Psoas muscle (tissue), 8 donors: ENCODE measurements around the gene TPP2. TPM values are rescaled to one million over a fixed set of nuclear protein-coding genes. Genes with fewer than 3 reads are reported as not detected.
A peak's percentile ranks its signal among the peaks of the same experiment; 100 is the strongest.

ENCODE experiments used
- ATAC-seq, 4 donors: fragments of 200-7000 bp; cut with Tn5 transposase; one replicate each; pipeline ENCODE4 v1.9.1; 2020; ENCODE audit warnings: moderate library complexity in 3 of 4, mild to moderate bottlenecking in 2 of 4
- DNase-seq, 2 donors: peaks; one replicate each; pipeline ENCODE4 v3.0.0-alpha.2; 2020
- H3K27ac ChIP-seq: fragments of 200-600 bp; one replicate; pipeline ENCODE4 v1.8.0; 2022
- H3K27me3 ChIP-seq, 3 donors: fragments of 200-600 bp in 1 of 3; one replicate each; pipeline versions ENCODE4 v1.6.1 to v1.8.0; 2013 to 2022; ENCODE audit warnings: low read length in 2 of 3, mild to moderate bottlenecking in 2 of 3, moderate library complexity in 1 of 3; ENCODE audit not compliant: insufficient read depth in 3 of 3
- H3K36me3 ChIP-seq, 2 donors: fragments of 200-600 bp in 1 of 2; one replicate each; pipeline versions ENCODE4 v1.6.1 to v1.8.0; 2013 to 2022; ENCODE audit warnings: low read depth in 1 of 2, mild to moderate bottlenecking in 1 of 2, moderate library complexity in 1 of 2; ENCODE audit not compliant: insufficient read depth in 1 of 2
- H3K4me1 ChIP-seq: fragments of 200-600 bp; one replicate; pipeline ENCODE4 v1.8.0; 2022
- H3K4me3 ChIP-seq: fragments of 200-600 bp; one replicate; pipeline ENCODE4 v1.8.0; 2022; ENCODE audit warnings: mild to moderate bottlenecking
- H3K9me3 ChIP-seq: fragments of 200-600 bp; one replicate; pipeline ENCODE4 v1.8.0; 2022
- CTCF ChIP-seq: fragments of 200-600 bp; IDR thresholded peaks from one replicate; pipeline ENCODE4 v1.8.0; 2022; ENCODE audit warnings: antibody characterized with exemption
- WGBS, 3 donors: extraction: QIAGEN DNeasy Blood & Tissue Kit; methylation state at CpG; one replicate each; pipeline versions ENCODE4 v1.1.6 to v1.1.7; 2013; 5-methylcytosine and 5-hydroxymethylcytosine counted together
- intact Hi-C, 2 donors: fragments of 100-400 bp; cut with DNase I; formaldehyde crosslinking; loops; one replicate each; pipeline versions ENCODE4 v1.11.0 to v1.14.2; 2022
- polyA plus RNA-seq, 3 donors: library from polyadenylated mRNA; stranded (reverse); fragments of 200-250 nt; gene quantifications; one replicate each; pipeline ENCODE4 v1.2.3, GENCODE V29; 2013
- total RNA-seq, 4 donors: library from RNA; stranded (reverse); fragmentation: NEBNext Ultra II Directional in 2 of 4; extraction: Animal tissue kit (Norgen Biotek cat#: 25700) in 2 of 4; gene quantifications; one replicate each; pipeline versions ENCODE4 v1.2.1 to v1.2.4, GENCODE V29; 2021 to 2023
- donor health status: healthy with polysubstance abuse.
- donor health status: DM: no; HTN: no; CAD: no; lungs with moderate emphysema.
- donor health status: Bipolar disorder and iron deficiency.
- donor health status: healthy.
- donor health status: DM: yes; HTN: yes; CAD: no.
- donor health status: DM: no; HTN: no; CAD: no.
- donor health status: DM: no; HTN: no; CAD: no.
- donor health status: DM: yes; HTN: yes; CAD: no.

The TPP2 gene
- total and polyA plus RNA-seq, 7 donors, result 22.1 to 45.6 (median 40.3) TPM

DNA sequence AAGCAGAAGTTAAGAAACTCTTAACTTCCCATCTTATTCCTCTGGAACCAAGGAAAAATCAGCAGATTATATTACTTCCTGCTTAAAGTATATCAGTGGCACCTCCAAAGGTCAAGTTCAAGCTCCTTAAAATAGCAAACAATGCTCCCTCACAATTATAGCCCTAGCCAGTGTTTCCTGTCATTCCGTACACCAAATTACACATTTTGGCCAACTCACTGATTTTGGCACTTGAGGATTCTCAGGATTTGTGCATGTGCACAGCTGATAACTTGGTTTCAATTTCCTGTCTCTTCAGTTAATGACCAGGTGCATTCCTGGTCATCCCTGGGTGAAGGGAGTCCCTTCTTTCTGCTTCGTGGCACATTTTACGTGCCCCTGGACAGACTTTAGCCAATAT, 42.0 kb downstream of the TPP2 start:
- DNase-seq (no peak), ATAC-seq (no peak)
- Histone ChIP-seq H3K27ac (no peak overlapping the region), H3K4me3 (no peak overlapping the region), H3K9me3 (no peaks in the 10 kb centered on the region), H3K36me3 (peaks cover 10 to 92% of the 10 kb centered on the region in 2 donors), H3K4me1 (peaks cover 17% of the 10 kb centered on the region), H3K27me3 (no peaks in the 10 kb centered on the region)
- intact Hi-C loops, result no loop called here
- WGBS, 3 donors, result 64 to 68% (median 67%) methylated on average over 3 of the region's 3 CpGs
- TF ChIP-seq CTCF, result no peak

- WGBS, 3 donors, result 38 to 74% (median 52%) methylated on average over 4 of the region's 4 CpGs
- Histone ChIP-seq H3K9me3 (no peaks in the 10 kb centered on the region), H3K4me3 (no peak overlapping the region), H3K4me1 (peaks cover 17% of the 10 kb centered on the region), H3K27ac (peak overlapping the region; percentile 38), H3K27me3 (no peaks in the 10 kb centered on the region), H3K36me3 (peaks cover 0 to 92% of the 10 kb centered on the region in 2 donors)
- ATAC-seq (peak in 2 of 4 donors; percentile 51 to 53), DNase-seq (no peak)
- TF ChIP-seq CTCF, result no peak
- intact Hi-C loops, result no loop called here
Observed at GRCh38 chr13:102642029-102642428, 45.2 kb downstream of the TPP2 start.

- intact Hi-C loops, result no loop called here
- Histone ChIP-seq H3K4me1 (peaks cover 17% of the 10 kb centered on the region), H3K27me3 (no peaks in the 10 kb centered on the region), H3K4me3 (no peak overlapping the region), H3K36me3 (peaks cover 2 to 92% of the 10 kb centered on the region in 2 donors), H3K9me3 (no peaks in the 10 kb centered on the region), H3K27ac (peak overlapping the region; percentile 38)
- ATAC-seq, result peak; percentile 74 to 94 (median 87)
- no peak for TF ChIP-seq CTCF
- peak; percentile 47 to 87 for DNase-seq
- WGBS, 3 donors, result 27 to 43% (median 32%) methylated on average over 6 of the region's 6 CpGs
Observed at GRCh38 chr13:102642475-102642874, 45.7 kb downstream of the TPP2 start.

- no peak overlapping the region for H3K27ac ChIP-seq
- H3K9me3 ChIP-seq, result no peaks in the 10 kb centered on the region
- DNase-seq (no peak), ATAC-seq (no peak)
- peaks cover 17% of the 10 kb centered on the region for H3K4me1 ChIP-seq
- no peaks in the 10 kb centered on the region for H3K27me3 ChIP-seq
- intact Hi-C loops, result no loop called here
- H3K4me3 ChIP-seq, result no peak overlapping the region
- H3K36me3 ChIP-seq, result peaks cover 3 to 89% of the 10 kb centered on the region in 2 donors
- no peak for TF ChIP-seq CTCF
- WGBS, 3 donors, result 96 to 98% (median 96%) methylated on average over 1 of the region's 1 CpG
Observed at GRCh38 chr13:102643656-102644055, 46.9 kb downstream of the TPP2 start.

GRCh38 chr13:102645701-102646100, 48.9 kb downstream of the TPP2 start:
- Histone ChIP-seq H3K27me3 (no peaks in the 10 kb centered on the region), H3K4me1 (peaks cover 17% of the 10 kb centered on the region), H3K36me3 (peaks cover 3 to 89% of the 10 kb centered on the region in 2 donors), H3K4me3 (no peak overlapping the region), H3K9me3 (no peaks in the 10 kb centered on the region), H3K27ac (no peak overlapping the region)
- 35 to 64% (median 41%) methylated on average over 1 of the region's 1 CpG for WGBS, 3 donors
- intact Hi-C loops, result no loop called here
- no peak for TF ChIP-seq CTCF
- ATAC-seq (no peak), DNase-seq (no peak)
